Umbilical cord (tissue), 2 donors: ENCODE data around the gene CIITA. TPM values are rescaled to one million over a fixed set of nuclear protein-coding genes. Genes with fewer than 3 reads are reported as not detected.
A peak's percentile ranks its signal among the peaks of the same experiment; 100 is the strongest.

Experiments
- DNase-seq: peaks from one replicate; pipeline ENCODE4 v3.0.0-alpha.2; 2015; ENCODE audit warnings: low spot score
- total RNA-seq: library from RNA; depleted of rRNA; stranded (reverse); fragments of >200 nt; gene quantifications from one replicate; pipeline ENCODE4 v1.2.3, GENCODE V29; 2014; ENCODE audit warnings: low replicate concordance; ENCODE audit not compliant: insufficient read depth

Gene CIITA
- total RNA-seq, 1 donor from 2014 or later, result 11.1 TPM

GRCh38 chr16:10978871-10979446 is 102.0 kb downstream of the CIITA start:
- peak; percentile 22 for DNase-seq

GRCh38 chr16:10979717-10980601 is 103.0 kb downstream of the CIITA start:
- peak; percentile 53 for DNase-seq

GRCh38 chr16:10980813-10981212 is 103.8 kb downstream of the CIITA start:
- no peak for DNase-seq

DNA sequence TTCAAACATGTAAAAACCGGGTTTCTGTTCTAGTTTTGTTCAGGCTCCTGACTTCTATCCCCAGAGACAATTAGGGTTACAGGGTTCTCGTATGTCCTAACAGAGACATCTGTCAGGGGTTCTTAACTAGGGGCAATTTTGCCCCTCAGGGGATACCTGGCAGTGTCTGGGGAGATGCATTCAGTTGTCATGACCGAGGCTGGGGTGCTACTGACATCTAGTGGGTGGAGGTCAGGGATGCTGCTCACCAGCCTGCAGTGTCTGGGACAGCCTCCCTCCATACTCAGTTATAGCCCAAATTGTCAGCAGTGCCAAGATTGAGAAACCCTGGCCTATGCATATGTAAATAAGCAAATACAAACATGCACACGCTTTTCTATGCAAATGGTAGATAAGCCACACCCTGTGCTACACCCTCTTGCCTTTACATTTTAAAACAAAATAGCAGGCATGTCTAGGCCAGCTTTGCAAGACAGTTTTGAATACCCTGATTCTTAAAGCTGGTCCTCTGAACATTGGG is 104.8 kb downstream of the CIITA start:
- no peak for DNase-seq

GRCh38 chr16:10982465-10983150 is 105.6 kb downstream of the CIITA start:
- DNase-seq, result no peak

DNA sequence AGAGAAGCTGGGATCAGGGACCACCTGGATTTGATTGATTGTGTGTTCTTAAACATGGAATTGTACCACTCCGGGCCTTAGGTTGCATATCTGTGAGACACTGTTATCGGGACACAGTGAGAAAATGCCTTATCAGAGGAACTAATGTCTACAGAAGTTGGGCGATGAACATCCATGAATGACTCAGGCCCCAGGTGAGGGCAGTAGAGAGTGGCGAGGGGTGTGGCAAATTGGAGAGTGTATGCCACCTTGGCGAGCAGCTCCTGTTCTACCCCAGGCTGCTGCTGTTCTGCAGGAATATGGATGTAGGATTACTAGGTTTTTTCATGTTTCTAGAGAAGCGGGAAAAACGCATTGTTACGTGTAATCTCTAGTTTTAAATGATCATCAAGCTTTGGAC is 106.2 kb downstream of the CIITA start:
- DNase-seq, result no peak

GRCh38 chr16:10984509-10984908 is 107.5 kb downstream of the CIITA start:
- DNase-seq, result peak; percentile 70

Other genes starting within 250 kb of the CIITA start
- not detected for gene TEKT5, start 182.3 kb upstream of the CIITA start, total RNA-seq
- 19.7 TPM for gene NUBP1, start 133.4 kb upstream of the CIITA start, total RNA-seq
- 4.3 TPM for gene TVP23A, start 58.4 kb upstream of the CIITA start, total RNA-seq
- 17.6 TPM for gene DEXI, start 65.3 kb downstream of the CIITA start, total RNA-seq
- gene CLEC16A, start 67.4 kb downstream of the CIITA start, total RNA-seq, result 25.8 TPM